Prostate gland (tissue), 2 donors: ENCODE measurements around the gene TTLL5. TPM values are rescaled to one million over a fixed set of nuclear protein-coding genes. Genes with fewer than 3 reads are reported as not detected.

Experiments
- DNase-seq: peaks from one replicate; pipeline ENCODE4 v3.0.0-alpha.2; 2019; ENCODE audit warnings: low spot score
- H3K27ac ChIP-seq, 2 donors: fragments of 200-600 bp; sonication (generic); 2 replicates each; pipeline ENCODE4 v1.5.1; 2017 to 2019
- H3K27me3 ChIP-seq: fragments of 200-600 bp; sonication (generic); replicated peaks from 2 replicates; pipeline ENCODE4 v1.5.1; 2019; ENCODE audit not compliant: insufficient read depth
- H3K36me3 ChIP-seq, 2 donors: fragments of 200-600 bp; sonication (generic); 1 replicate in 1 of 2; 2 replicates in 1 of 2; pipeline versions ENCODE4 v1.5.1 to v1.8.1; 2017 to 2019
- H3K4me1 ChIP-seq: fragments of 200-600 bp; sonication (generic); replicated peaks from 2 replicates; pipeline ENCODE4 v1.5.1; 2019
- H3K4me3 ChIP-seq, 2 donors: fragments of 200-600 bp; sonication (generic); 2 replicates each; pipeline ENCODE4 v1.5.1; 2017 to 2019
- H3K9me3 ChIP-seq: fragments of 200-600 bp; sonication (generic); 2 replicates; pipeline ENCODE4 v1.5.1; 2017
- CTCF ChIP-seq, 4 experiments: fragments of 200-600 bp in 2 of 4; fragments of 450-650 bp in 2 of 4; sonication (generic) in 2 of 4; IDR thresholded peaks; 1 replicate in 3 of 4; 2 replicates in 1 of 4; pipeline ENCODE4 v1.5.1; 2016 to 2019; ENCODE audit warnings: antibody characterized with exemption in 4 of 4, mild to moderate bottlenecking in 2 of 4, moderate library complexity in 2 of 4
- POLR2A ChIP-seq: fragments of 450-650 bp; IDR thresholded peaks from one replicate; pipeline ENCODE4 v1.6.1; 2016; ENCODE audit warnings: antibody characterized with exemption, mild to moderate bottlenecking
- POLR2AphosphoS5 ChIP-seq: sonication (generic); formaldehyde crosslinking; IDR thresholded peaks from one replicate; pipeline ENCODE4 v1.6.1; 2017; ENCODE audit warnings: antibody characterized with exemption
- WGBS: methylation state at CpG from one replicate; pipeline ENCODE4 v1.1.5; 2018; 5-methylcytosine and 5-hydroxymethylcytosine counted together
- intact Hi-C: fragments of 100-400 bp; cut with DNase I; formaldehyde crosslinking; loops from one replicate; pipeline ENCODE4 v1.14.2; 2022
- total RNA-seq, 2 donors: library from RNA; depleted of rRNA; stranded (reverse); fragments of >200 nt; gene quantifications; one replicate each; pipeline ENCODE4 v1.1.0, GENCODE V29; 2016

The TTLL5 gene
- total RNA-seq, 2 donors from 2014 or later = 40.3 to 46.2 TPM

DNA sequence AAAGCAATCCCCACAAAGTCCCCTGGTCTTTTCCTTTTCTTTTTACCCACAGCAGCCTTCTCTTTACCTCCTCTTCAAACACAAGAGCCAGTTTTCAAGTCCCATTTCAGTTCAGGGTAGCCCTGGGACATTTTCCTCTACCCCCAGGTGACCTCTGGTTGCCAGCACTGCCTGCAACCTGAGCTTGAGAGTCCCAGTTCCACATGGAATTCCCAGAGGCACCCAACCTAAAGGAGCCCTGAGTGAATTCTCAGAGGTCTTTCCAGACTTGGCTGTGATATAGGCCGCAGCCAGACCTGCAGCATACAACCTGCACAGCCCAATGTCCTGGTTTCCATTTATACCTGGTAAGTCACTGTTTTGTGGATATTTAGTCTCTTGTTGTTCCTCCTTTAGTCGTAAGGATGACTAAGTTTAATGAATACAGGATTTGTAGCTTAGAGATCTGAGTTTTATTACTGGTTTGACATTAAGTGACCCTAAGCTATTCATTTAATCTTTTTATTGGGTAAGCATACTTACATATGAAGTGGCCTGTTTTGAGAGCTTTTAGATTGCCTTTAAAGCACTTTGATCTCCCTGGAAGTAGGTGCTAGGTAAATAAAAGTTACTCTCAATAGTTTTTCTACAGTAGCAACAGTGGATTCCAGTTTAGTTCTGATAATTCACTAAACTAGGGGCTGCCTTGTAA is 160.9 kb downstream of the TTLL5 start:
- 29% methylated on average over 2 of the region's 2 CpGs for WGBS
- Histone ChIP-seq H3K4me1 (peaks cover 7% of the 10 kb centered on the region), H3K9me3 (no peaks in the 10 kb centered on the region), H3K4me3 (no peak overlapping the region), H3K27me3 (no peaks in the 10 kb centered on the region), H3K27ac (peak overlapping the region; percentile 32 to 51), H3K36me3 (peaks cover 0 to 3% of the 10 kb centered on the region in 2 donors)
- intact Hi-C loops = loop anchor here (10.0 kb wide), 1 partner anchor 163 kb away; the partner anchor contains the start of genes IFT43 and TGFB3
- no peak for DNase-seq
- no peak for TF ChIP-seq CTCF (IDR thresholded peaks at IDR 0.05)
- TF ChIP-seq POLR2A = no peak
- no peak for TF ChIP-seq POLR2AphosphoS5

GRCh38 chr14:75822522-75823141 is 161.6 kb downstream of the TTLL5 start:
- no peak for TF ChIP-seq CTCF (IDR thresholded peaks at IDR 0.05)
- TF ChIP-seq POLR2AphosphoS5 = no peak
- no peak for TF ChIP-seq POLR2A
- no peak for DNase-seq
- no peaks in the 10 kb centered on the region for H3K27me3 ChIP-seq
- WGBS = 36% methylated on average over 6 of the region's 7 CpGs
- peak overlapping the region; percentile 32 to 51 for H3K27ac ChIP-seq
- no peaks in the 10 kb centered on the region for H3K9me3 ChIP-seq
- peaks cover 0 to 3% of the 10 kb centered on the region in 2 donors for H3K36me3 ChIP-seq
- H3K4me3 ChIP-seq = no peak overlapping the region
- peaks cover 7% of the 10 kb centered on the region for H3K4me1 ChIP-seq
- intact Hi-C loops = loop anchor here (10.0 kb wide), 1 partner anchor 162 kb away; the partner anchor contains the start of genes IFT43 and TGFB3

DNA sequence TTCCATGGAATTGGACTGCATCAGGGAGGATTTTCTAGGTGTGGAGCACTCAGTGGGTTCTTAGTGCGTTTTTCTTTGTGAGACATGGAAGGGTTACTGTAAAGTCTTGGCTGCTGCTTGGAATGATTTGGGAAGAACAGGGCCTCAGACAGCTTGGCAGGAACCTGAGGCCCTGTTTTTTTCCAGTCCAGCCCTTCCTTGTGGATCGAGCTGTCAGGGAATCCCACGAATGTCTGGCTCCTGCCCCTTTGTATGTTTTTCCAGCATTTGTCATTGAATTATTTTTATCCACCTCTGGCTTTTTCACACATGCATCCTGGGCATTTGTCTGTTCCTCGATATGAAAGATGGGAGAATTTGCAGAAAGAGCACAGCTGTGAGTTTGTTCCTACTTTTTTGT is 162.3 kb downstream of the TTLL5 start:
- Histone ChIP-seq H3K27me3 (no peaks in the 10 kb centered on the region), H3K9me3 (no peaks in the 10 kb centered on the region), H3K4me3 (no peak overlapping the region), H3K36me3 (peaks cover 0 to 3% of the 10 kb centered on the region in 2 donors), H3K4me1 (peaks cover 7% of the 10 kb centered on the region), H3K27ac (peak overlapping the region; percentile 51 to 59)
- 44% methylated on average over 4 of the region's 4 CpGs for WGBS
- TF ChIP-seq POLR2AphosphoS5 = no peak
- TF ChIP-seq CTCF (IDR thresholded peaks at IDR 0.05) = no peak
- no peak for TF ChIP-seq POLR2A
- DNase-seq = no peak
- intact Hi-C loops = loop anchor here (10.0 kb wide), 1 partner anchor 161 kb away; the partner anchor contains the start of genes IFT43 and TGFB3

DNA sequence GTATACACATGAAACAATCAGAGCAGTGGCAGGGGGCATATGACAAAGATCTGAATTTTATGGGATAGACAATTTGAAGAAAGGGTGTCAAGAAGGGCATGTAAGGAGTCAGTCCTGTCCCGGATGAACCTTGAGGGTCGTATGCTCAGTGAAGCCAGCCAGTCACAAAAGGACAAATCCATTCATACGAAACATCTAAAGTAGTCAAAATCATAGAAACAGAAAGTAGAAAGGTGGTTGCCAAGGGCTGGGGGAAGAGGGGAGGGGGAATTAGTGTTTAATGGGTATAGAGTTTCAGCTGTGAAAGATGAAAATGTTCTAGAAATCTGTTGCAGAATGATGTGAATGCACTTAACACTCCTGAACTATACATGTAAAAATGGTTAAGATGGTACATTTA is 163.3 kb downstream of the TTLL5 start:
- H3K4me1 ChIP-seq = peaks cover 7% of the 10 kb centered on the region
- H3K27me3 ChIP-seq = no peaks in the 10 kb centered on the region
- intact Hi-C loops = loop anchor here (10.0 kb wide), 1 partner anchor 160 kb away; the partner anchor contains the start of genes IFT43 and TGFB3
- DNase-seq = no peak
- TF ChIP-seq POLR2AphosphoS5 = no peak
- TF ChIP-seq CTCF (IDR thresholded peaks at IDR 0.05) = no peak
- no peak for TF ChIP-seq POLR2A
- no peaks in the 10 kb centered on the region for H3K9me3 ChIP-seq
- H3K4me3 ChIP-seq = no peak overlapping the region
- 25% methylated on average over 3 of the region's 3 CpGs for WGBS
- peaks cover 0 to 3% of the 10 kb centered on the region in 2 donors for H3K36me3 ChIP-seq
- H3K27ac ChIP-seq = peak overlapping the region; percentile 51 to 59
